HG02840 (cell line): ENCODE results near the gene FICD.
A peak's percentile ranks its signal among the peaks of the same experiment; 100 is the strongest.
"Not testable (repeated sequence)": the region's sequence is repeated elsewhere in the genome, so short reads cannot be mapped to it uniquely, and the experiment has no call there.

Source experiments
- ATAC-seq: cut with Tn5 transposase; IDR thresholded peaks from one replicate; pipeline ENCODE4 v1.9.1; 2021; ENCODE audit warnings: mild to moderate bottlenecking, moderate library complexity, moderate number of reproducible peaks; ENCODE audit not compliant: unreplicated experiment, low FRiP score

FICD gene

DNA sequence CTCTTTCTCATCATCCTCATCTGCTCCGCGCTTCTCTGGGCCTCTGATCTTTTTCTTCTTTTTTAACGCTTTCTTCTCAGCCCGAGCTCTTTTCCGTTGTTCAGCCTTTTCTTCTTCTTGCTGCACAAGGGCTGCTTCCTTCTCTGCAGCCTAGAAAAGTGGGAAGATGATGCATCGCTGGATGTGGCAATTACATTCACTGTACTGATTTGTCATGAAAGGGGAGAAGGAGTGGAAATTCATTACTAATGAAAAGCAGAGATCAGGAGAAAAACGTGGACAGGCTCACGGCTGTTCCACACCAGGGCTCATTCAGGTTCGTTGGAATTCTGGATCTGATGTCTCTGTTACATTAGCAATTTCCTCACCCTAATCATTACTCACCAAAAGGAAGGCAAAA, 15.1 kb downstream of the FICD start:
- ATAC-seq, result no peak

DNA sequence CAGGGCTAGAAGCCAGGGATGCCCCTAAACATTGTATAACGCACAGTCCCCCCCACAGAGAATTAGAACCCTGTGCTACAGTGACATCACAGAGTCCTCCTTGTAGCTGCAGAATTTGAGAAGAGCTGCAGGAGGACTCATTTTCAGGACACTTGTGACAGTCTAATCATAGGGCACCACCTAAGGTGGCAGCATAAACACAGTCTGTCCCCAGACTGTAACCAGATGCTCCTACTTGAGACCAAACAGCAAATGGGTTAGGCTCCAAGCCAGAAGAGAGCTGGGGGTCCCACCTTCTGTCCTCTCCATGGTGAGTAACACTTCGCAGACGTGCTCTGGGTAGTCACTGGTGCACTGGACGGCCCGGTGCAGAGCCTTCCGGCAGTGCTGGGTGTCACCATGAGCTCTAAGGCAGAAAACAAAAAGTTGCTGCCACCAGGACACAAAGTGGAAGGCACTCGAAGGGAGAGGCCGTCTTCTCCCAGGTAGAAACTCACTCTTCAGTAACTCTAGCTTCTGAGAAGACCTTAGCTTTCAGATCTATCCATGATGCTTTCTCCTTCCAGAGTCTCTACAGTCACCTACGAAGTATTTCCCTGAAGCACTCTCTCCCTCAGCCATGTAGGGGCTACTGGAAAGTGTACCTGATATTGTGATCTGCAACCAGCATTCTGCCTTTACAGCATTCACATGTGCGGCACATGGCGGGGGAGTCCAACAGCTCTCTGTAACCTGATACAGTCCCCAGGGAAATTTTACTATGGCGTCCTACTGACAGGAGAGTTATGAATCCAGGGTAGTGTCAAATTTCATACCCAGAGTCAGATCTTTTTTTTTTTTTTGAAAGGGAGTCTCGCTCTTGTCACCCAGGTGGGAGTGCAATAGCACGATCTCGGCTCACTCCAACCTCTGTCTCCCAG, 17.1 kb downstream of the FICD start:
- ATAC-seq, result no peak

- ATAC-seq, result no peak
These were observed 23.1 kb downstream of the FICD start for GRCh38 chr12:108538146-108538545.

DNA sequence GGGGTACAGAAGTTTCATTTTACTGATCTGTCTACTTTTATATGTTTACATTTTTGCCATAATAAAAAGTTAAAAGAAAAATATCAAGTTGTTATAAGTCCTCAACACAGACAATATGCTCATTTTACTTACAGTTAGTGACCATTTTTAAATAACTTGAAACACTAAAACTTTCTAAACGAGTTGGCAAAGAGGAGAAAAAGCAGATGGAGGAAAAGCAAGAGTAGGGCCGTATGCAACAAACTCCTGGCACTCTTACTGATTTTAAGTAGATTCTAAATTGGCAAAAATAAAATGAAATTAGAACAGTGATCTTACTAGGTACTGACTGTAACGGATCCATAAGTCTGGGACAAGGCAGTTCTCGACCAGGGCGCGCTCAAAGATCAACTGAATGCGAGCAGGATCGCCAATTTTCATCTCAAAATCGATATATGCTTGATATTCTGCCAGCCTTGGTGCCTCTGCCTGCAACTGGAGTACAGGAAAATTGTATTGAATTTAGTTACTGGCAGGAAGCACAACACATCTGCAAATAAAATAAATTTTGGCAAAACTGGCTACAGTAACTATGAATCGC, 23.6 kb downstream of the FICD start:
- no peak for ATAC-seq

- no peak for ATAC-seq
These were observed 27.2 kb downstream of the FICD start for GRCh38 chr12:108542320-108542719.

DNA sequence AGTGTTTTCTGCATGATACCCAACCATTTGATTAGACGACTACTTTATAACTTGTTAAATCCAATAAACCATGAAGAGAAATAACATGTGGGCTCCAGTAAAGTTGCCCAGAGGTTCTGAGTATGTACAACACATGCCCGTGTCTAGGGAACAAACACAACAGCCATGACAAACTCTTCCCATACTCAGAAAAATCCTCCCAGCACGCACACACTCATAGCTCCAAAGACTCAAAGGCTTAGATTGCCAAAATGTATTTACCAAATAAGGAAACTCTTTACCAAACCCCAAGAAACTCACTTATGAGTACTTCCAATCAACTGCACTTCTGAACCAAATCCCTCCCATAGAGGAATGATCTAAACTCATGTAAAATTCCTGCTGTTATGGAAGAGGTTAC, 28.6 kb downstream of the FICD start:
- no peak for ATAC-seq

GRCh38 chr12:108547686-108548085, 32.6 kb downstream of the FICD start:
- ATAC-seq, result no peak

DNA sequence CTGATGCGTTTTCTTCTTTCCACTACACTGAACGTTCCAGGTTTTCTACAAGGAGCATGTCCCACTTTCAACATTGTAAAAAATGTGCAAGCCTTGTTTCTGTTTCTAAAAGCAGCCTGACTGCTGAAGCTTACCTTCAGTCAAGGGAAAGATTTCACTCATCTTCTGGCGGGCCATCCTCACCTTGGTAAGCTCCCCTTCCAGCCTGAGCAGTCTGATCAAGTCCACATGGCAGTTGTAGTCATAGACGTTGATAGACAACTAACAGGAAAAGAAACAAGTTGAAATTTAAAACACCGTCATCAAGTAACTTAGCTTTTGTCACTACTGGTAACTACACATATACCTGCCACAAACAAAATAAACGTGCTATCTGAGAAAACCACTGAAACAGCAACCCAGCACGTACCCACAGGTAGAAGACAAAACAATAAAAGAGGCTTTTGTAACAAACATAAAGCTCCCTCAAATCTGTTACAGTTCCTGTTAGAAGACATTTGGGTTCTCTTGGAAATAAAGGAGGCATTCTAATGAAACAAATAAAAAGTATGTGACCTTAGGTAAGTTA, 34.0 kb downstream of the FICD start:
- no peak for ATAC-seq

- ATAC-seq, result no peak
These were observed 36.5 kb downstream of the FICD start for GRCh38 chr12:108551535-108551934.

- ATAC-seq, result no peak
These were observed 38.7 kb downstream of the FICD start for GRCh38 chr12:108553799-108554198.

DNA sequence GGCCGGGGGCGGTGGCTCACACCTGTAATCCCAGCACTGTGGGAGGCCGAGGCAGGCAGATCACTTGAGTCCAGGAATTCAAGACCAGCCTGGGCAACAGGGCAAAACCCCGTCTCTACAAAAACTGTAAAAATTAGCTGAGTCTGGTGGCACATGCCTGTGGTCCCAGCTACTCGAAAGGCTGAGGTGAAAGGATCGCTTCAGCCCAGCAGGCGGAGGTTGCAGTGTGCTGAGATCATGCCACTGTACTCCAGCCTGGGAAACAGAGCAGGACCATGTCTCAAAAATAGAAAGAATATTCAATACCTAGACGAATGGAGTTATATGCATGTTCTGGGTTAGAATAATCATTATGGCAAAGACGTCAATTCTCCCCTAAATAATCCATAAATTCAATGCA, 40.3 kb downstream of the FICD start:
- not testable (repeated sequence) for ATAC-seq

DNA sequence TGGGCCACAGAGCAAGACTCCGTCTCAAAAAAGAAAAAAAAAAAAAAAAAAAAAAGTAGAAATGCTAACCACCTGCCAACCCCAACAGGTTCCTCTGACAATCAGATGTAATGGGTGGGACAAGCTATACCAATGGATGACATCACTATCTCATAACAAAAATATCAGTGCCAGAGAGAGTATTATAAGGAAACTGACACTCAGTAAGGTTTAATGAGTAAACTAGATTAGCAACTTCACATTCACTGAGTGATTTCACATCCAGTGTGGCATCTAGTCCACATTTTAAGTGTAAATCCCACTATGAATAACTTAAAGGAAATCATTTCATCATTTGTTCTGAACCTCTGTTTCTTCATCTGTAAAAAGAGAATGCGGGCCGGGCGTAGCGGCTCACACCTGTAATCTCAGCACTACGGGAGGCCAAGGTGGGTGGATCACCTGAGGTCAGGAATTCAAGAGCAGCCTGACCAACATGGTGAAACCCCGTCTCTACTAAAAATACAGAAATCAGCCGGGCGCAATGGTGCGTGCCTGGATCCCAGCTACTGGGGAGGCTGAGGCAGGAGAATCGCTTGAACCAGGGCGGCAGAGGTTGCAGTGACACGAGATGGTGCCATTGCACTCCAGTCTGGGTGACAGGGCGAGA, 44.1 kb downstream of the FICD start:
- ATAC-seq, result no peak

- ATAC-seq, result no peak
These were observed 44.7 kb downstream of the FICD start for GRCh38 chr12:108559748-108560147.

DNA sequence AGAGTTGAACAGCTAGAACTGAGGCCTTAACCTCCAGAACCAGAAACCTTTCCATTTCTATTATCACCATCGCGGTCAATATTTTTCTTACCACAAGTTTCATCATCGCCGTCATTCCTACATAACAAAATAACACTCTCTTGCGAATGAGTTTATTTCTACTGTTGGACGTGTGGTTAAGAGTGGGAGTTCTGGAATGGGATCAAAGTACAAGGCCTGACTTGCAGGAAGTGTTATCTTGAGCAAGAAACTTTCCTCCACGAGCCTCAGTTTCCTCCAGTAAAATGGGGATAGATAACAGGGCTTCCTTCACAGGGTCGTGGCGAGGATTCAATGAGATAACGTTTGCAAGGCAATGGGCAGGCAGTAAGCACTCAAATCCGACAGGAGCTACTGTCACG, 45.2 kb downstream of the FICD start:
- no peak for ATAC-seq

DNA sequence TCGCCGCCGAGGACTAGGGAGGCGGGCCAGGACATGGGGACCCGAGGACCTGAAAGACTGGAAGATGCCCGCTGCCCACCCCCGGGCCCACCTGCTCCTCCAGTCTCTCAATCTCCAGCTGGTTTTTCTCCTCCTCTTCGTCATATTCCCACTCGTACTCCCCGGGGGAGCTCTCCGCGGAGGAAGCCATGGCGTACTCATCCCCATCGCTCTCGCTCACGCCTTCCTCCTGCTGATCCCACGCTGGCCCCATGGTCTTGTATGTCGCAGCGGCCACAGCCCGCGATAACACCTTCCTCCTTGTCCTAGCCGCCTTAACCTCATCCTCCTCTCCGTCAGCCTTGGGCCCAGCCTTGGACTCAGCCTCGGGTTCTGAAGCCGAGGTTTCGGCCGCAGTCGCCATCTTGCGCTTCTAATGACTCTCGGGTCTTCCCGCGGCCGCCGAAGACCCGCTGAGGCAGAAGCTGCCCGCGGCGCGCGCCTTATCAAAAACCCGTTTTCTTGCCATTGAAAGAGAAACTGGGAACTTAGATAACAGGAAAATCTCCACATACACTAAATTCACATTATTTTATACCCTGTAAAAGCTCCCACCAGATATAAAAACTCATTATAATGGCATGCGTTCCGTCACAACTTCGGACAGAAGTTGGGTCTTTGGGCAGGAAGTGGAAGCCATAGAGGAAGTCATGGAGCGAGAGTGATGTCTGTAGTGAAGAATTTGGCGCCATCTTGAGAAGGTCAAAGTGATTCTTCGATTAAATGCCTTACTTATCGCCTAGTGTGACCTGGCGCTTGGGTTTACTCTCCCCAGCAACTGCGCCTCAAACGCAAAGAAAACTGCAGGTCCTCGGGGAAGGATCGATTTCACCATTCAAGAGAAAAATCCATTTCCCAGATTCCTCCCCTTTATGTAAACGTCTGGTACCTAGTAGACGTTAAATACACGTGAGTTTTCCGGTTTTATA, 46.0 kb downstream of the FICD start, which contains the start of gene SART3:
Gene SART3, minus strand, starts transcription at position 422 of the 968 bp plus-strand sequence. Its CDS starts 19 bp downstream, at position 403.
- ATAC-seq, result peak; percentile 36

DNA sequence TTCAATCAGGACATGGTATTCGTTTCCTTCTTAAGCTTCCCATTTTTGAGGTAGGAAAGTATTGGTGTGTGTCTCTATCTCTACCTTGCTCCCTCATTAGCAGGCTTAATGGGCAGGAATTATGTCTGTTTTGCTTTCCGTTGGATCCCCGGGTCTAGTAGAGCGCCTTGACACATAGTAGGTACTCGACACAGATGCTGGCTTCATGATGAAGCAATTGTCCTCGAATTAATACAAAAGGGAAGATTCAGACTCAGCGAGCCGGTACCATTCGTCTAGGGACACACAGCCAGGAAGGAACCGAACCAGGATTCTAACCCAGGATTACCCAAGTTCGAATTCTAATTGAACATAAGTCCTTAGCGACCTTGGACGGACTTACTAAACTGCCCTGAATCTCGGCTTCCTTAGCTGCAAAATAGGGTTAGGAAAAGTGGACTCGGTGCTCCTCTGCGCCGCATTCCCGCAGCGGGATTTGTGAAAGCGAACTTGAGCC, 46.8 kb downstream of the FICD start:
- ATAC-seq, result peak; percentile 2

DNA sequence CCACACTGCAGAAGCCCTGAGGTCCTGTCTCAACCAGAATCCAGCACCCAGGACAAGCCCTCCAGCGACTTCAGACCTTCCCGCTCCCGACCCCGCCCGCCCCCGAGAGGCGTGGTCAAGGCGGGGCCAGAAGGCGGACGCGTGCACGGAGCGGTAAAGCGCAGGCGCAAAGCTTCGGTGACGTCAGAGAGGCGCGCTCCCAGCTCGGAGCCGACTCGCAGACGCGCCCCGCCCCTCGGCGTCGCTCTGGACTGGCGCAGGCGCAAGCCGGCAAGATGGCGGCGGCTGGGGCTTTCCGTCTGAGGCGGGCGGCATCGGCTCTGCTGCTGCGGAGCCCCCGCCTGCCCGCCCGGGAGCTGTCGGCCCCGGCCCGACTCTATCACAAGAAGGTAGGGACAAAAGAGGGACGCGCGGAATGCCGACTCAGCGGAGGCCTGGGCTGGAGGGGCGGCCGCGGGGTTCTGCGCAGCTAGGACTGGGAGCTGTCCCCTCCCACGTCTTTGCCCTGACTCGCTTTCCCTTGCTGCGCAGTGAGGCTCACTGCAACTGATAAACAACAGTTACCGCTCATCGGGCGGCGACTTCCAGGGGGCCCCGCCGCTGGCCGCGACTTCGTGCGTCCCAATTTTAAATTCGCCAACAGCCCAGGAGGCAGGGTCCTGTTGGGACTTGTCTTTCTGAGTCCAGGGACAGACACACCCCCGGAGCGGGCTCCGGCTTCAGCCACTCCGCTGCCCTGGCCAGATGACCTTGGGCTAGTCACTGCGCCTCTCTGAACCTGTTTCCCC, 47.5 kb downstream of the FICD start, which contains the start of gene ISCU:
Gene ISCU, plus strand, starts transcription at position 249 of the 788 bp plus-strand sequence. Its CDS starts 27 bp downstream, at position 276.
- ATAC-seq, result peak; percentile 55

DNA sequence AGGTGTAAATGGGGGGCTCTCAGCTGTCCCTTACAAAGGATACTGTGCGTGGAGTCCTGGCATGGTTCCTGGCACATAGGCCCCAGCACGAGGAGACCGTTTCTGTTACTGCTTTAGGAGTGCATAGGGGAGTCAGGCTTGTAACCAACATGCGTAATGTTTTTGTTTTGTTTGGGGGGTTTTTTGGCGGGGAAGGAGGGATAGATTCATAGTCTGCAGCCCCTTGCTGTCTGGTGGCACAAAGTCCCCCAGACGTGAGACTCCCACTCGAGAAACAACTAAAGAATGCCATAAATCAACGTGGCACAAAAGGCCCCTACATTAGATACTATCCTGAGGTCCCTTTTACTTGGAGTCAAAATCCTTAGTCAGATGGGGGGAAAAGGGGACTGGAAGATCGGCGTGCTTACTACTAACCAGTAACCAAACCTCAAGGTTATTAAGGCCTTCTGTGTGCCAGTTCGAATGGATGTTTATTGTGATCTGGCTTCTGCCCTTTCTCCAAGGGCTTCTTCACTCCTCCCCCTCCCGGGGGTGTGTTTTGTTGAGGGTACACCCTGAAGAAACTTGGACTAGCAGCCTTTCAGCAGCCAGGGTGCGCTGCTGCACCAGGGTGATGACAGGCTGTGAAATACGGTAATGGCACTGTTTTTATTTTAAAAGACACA, 48.2 kb downstream of the FICD start:
- ATAC-seq, result no peak
